ENCODE data around the gene PHF2. TPM values are rescaled to one million over a fixed set of nuclear protein-coding genes. Genes with fewer than 3 reads are reported as not detected.
"Not testable (repeated sequence)": the region's sequence is repeated elsewhere in the genome, so short reads cannot be mapped to it uniquely, and the experiment has no call there.

The PHF2 gene
- total RNA-seq, 1 donor from 2014 or later = 27.4 TPM

DNA sequence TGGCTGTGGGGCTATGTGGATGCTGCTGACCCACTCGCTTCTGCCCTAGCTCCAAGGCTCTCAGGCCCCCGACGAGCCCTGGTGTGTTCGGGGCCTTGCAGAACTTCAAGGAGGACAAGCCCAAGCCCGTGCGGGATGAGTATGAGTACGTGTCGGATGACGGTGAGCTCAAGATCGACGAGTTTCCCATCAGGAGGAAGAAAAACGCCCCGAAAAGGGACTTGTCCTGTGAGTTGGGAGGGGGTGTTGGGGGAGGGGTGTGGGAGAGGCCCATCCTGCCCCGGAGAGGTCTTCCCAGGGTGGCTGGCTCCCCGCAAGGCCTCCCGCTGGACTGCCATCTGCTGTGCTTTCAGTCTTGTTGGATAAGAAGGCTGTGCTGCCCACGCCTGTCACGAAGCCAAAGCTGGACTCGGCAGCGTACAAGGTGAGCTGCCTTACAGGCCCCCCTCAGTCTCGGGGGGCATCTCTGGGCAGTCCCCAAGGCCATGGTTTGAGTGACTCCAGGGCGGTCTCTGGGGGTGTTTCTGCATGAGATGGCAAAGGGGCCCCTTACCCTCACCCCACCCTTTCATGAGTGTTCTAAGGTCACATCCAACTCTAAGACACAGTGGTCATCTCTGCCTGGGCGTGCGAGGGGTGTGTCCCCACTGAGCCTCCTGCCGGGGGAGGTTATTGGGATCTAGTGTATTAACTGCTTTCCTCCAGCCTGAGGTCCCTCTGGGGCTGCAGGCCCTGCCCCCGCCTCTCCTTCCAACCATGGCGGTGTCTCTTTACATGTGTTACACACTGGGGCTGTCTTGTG, 89.5 kb downstream of the PHF2 start:
- no peaks in the 10 kb centered on the region for H3K9me3 ChIP-seq (replicated peaks)
- no peak overlapping the region for H3K27ac ChIP-seq (replicated peaks)
- peak; percentile 9 for DNase-seq
- intact Hi-C loops (cut with micrococcal nuclease) = no loop called here
- H3K27me3 ChIP-seq (ENCODE audit: low read depth) = no peaks in the 10 kb centered on the region
- TF ChIP-seq, protein P1, sequence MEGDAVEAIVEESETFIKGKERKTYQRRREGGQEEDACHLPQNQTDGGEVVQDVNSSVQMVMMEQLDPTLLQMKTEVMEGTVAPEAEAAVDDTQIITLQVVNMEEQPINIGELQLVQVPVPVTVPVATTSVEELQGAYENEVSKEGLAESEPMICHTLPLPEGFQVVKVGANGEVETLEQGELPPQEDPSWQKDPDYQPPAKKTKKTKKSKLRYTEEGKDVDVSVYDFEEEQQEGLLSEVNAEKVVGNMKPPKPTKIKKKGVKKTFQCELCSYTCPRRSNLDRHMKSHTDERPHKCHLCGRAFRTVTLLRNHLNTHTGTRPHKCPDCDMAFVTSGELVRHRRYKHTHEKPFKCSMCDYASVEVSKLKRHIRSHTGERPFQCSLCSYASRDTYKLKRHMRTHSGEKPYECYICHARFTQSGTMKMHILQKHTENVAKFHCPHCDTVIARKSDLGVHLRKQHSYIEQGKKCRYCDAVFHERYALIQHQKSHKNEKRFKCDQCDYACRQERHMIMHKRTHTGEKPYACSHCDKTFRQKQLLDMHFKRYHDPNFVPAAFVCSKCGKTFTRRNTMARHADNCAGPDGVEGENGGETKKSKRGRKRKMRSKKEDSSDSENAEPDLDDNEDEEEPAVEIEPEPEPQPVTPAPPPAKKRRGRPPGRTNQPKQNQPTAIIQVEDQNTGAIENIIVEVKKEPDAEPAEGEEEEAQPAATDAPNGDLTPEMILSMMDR (IDR thresholded peaks at IDR 0.05; ENCODE audit: borderline replicate concordance) = no peak
- no peaks in the 10 kb centered on the region for H3K4me1 ChIP-seq
- peaks cover 53% of the 10 kb centered on the region for H3K36me3 ChIP-seq
- no peak overlapping the region for H3K4me3 ChIP-seq

DNA sequence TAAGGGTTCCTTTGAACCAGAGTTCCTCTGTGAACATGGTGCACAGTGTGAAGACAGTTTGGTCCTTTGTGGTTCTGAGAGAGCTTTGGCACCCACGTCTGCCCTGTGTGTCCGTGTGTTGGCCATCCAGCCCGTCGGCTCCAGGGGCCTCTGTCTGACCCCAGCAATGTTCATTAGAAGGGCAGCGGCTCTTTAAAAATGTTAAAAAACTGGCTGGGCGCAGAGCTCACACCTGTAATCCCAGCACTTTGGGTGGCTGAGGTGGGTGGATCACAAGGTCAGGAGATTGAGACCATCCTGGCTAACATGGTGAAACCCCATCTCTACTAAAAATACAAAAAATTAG, 90.0 kb downstream of the PHF2 start:
- H3K4me3 ChIP-seq; H3K27ac ChIP-seq (replicated peaks); H3K27me3 ChIP-seq (ENCODE audit: low read depth); H3K9me3 ChIP-seq (replicated peaks); intact Hi-C loops (cut with micrococcal nuclease); H3K4me1 ChIP-seq: not testable (repeated sequence)
- H3K36me3 ChIP-seq = peaks cover 51% of the 10 kb centered on the region
- DNase-seq = peak; percentile 4

DNA sequence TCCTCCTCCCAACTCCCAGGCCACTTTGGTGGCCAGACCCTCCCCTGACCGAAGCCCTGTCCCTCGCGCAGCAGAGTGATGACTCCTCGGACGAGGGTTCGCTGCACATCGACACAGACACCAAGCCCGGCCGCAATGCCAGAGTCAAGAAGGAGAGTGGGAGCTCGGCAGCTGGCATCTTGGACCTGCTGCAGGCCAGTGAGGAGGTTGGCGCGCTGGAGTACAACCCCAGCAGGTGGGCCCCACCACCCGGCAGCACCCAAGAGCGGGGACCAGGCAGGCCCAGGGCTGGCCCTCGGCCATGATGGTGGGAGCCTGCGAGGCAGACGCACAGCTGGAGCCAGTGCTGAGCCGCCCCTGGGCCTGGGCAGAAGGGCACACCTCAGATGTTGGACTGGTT, 90.6 kb downstream of the PHF2 start:
- peaks cover 51% of the 10 kb centered on the region for H3K36me3 ChIP-seq
- H3K9me3 ChIP-seq (replicated peaks) = no peaks in the 10 kb centered on the region
- H3K27me3 ChIP-seq (ENCODE audit: low read depth) = no peaks in the 10 kb centered on the region
- H3K4me3 ChIP-seq = no peak overlapping the region
- TF ChIP-seq, protein P1 (IDR thresholded peaks at IDR 0.05; ENCODE audit: borderline replicate concordance) = no peak
- intact Hi-C loops (cut with micrococcal nuclease) = no loop called here
- DNase-seq = peak; percentile 11
- no peak overlapping the region for H3K27ac ChIP-seq (replicated peaks)
- no peaks in the 10 kb centered on the region for H3K4me1 ChIP-seq

DNA sequence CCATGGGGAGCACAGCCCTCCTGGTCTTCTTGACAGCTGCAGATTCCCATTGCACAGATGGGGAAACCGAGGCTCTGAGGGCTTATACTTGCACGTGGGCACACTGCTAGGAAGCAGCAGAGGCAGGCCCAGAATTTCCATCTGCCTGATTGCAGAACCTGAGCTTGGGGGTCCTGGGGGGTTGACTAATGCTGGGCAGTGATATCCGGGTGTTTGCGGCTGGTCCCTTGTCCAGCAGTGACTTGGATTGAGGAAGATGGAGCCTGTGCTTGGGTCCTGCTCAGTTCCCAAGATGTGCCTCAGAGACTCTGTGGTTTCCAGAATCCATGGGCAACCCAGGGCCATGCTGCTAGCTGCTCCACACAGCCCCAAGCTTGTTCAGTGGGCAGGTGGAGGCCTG, 91.2 kb downstream of the PHF2 start:
- Histone ChIP-seq H3K4me3 (no peak overlapping the region), H3K4me1 (peaks cover 3% of the 10 kb centered on the region), H3K36me3 (peaks cover 48% of the 10 kb centered on the region), H3K27me3 (ENCODE audit: low read depth) (no peaks in the 10 kb centered on the region), H3K27ac (replicated peaks) (no peak overlapping the region), H3K9me3 (replicated peaks) (no peaks in the 10 kb centered on the region)
- peak; percentile 5 for DNase-seq
- intact Hi-C loops (cut with micrococcal nuclease) = no loop called here
- TF ChIP-seq, protein P1 (IDR thresholded peaks at IDR 0.05; ENCODE audit: borderline replicate concordance) = no peak

DNA sequence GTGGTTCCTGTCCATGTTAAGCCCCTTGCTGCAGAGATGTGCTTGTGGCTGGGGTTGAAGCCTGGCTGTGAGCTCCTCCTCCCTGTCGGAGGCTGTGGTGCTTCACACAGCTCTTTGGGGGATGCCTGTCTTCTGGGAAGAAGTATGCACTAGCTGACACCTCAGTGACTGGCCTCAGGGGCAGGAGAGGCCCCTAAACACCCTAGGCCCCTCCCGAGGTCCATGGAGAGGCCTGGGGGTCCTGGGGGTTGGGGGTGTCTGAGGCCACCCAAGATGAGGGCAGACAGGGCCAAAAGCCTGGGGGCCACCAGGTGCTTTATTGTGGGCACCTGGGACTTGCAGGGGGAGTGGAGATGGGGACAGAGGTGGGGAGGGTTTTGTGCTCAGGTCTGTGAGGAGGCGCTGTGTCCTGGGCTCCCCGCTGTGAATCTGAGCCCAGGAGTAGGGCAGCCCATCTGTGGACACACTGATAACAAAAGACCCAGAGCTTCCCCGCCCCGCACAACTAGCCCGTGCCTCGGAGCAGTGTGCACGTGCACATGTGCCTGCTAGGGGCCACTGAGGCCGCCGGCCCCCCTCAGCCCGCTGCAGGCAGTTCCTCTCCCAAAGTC, 92.0 kb downstream of the PHF2 start:
- intact Hi-C loops (cut with micrococcal nuclease) = no loop called here
- Histone ChIP-seq H3K4me1 (peaks cover 9% of the 10 kb centered on the region), H3K27ac (replicated peaks) (no peak overlapping the region), H3K9me3 (replicated peaks) (no peaks in the 10 kb centered on the region), H3K4me3 (no peak overlapping the region), H3K36me3 (peaks cover 42% of the 10 kb centered on the region), H3K27me3 (ENCODE audit: low read depth) (no peaks in the 10 kb centered on the region)
- TF ChIP-seq, protein P1 (IDR thresholded peaks at IDR 0.05; ENCODE audit: borderline replicate concordance) = no peak
- peak; percentile 12 for DNase-seq

All from left ventricle myocardium inferior (tissue), 1 donor.